GM12878 (cell line): ENCODE results near the gene PLCXD1.

Experiments used
- CTCF ChIP-seq, 3 experiments: IDR thresholded peaks in 2 of 3; conservative IDR thresholded peaks in 1 of 3; 2 replicates each; pipeline ENCODE4 v1.5.1; 2011; ENCODE audit warnings: low read depth in 3 of 3, low read length in 3 of 3, mild to moderate bottlenecking in 3 of 3, control low read depth in 2 of 3, moderate library complexity in 2 of 3, inconsistent platforms in 1 of 3, mixed read lengths in 1 of 3; ENCODE audit not compliant: control insufficient read depth in 2 of 3, insufficient read depth in 1 of 3; ENCODE audit errors: extremely low read depth in 1 of 3
- ESRRA ChIP-seq: IDR thresholded peaks from 2 replicates; pipeline ENCODE4 v1.6.1; 2012; ENCODE audit warnings: mild to moderate bottlenecking, low read length, improper control_type of control experiment
- NRF1 ChIP-seq: conservative IDR thresholded peaks from 2 replicates; pipeline ENCODE4 v1.6.1; 2011; ENCODE audit warnings: mild to moderate bottlenecking, low read depth, low read length, improper control_type of control experiment
- POLR2A ChIP-seq: IDR thresholded peaks from 2 replicates; pipeline ENCODE4 v1.6.1; 2011; ENCODE audit warnings: low read depth, mild to moderate bottlenecking, low read length
- RFX5 ChIP-seq: IDR thresholded peaks from 2 replicates; pipeline ENCODE4 v1.6.1; 2011; ENCODE audit warnings: low read depth, low read length, improper control_type of control experiment
- STAT3 ChIP-seq: IDR thresholded peaks from 2 replicates; pipeline ENCODE4 v1.6.1; 2011; ENCODE audit warnings: low read depth, low read length, improper control_type of control experiment

GRCh38 chrX:274904-275475 lies 6.2 kb upstream of the PLCXD1 start:
- TF ChIP-seq RFX5 = no peak
- TF ChIP-seq ESRRA = no peak
- no peak for TF ChIP-seq CTCF (IDR thresholded peaks at IDR 0.05 in 2 of 3, conservative IDR thresholded peaks at IDR 0.05 in 1 of 3; ENCODE audit: control insufficient read depth in 2 of 3, extremely low read depth in 1 of 3, insufficient read depth in 1 of 3, low read depth in 3 of 3, low read length in 3 of 3)
- no peak for TF ChIP-seq POLR2A
- TF ChIP-seq STAT3 = no peak
- no peak for TF ChIP-seq NRF1
